ENCODE results near the gene PPP4R3B. TPM values are rescaled to one million over a fixed set of nuclear protein-coding genes. Genes with fewer than 3 reads are reported as not detected.

PPP4R3B gene
- total RNA-seq, 1 experiment from 2014 or later: 40.8 TPM

DNA sequence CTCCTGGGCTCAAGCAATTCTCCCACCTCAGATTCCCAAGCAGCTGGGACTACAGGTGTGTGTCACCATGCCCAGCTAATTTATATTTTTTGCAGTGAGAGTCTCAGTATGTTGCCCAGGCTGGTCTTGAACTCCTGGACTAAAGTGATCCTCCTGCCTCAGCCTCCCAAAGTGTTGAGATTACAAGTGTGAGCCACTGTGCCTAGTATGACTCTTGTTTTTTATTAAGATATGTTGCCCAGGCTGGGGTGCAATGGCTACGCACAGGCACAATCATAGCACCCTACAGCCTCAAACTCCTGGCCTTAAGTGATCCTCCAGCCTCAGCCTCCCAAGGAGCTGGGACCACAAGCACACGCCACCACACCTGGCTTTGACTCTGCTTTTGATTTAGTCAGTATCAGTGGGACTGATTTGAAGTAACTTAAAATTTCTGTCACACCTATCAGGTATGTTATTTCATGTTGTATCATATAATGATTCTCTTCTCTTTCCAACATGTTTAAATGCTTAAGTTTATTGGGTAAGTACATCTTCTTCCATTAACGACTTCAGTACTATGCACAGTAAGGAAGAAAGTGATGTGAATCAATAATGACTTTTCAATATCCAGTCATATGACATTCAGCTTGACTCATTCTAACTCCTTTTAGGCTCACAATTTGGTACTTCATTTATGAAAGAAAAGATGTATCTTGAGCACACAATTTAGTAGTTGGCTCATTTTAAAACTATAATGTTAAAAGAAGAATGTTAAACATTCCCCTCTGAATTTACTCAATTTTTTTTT, 6.3 kb downstream of the PPP4R3B start:
- no peak overlapping the region for H3K9ac ChIP-seq (ENCODE audit: low read length)
- no peaks in the 10 kb centered on the region for H3K27me3 ChIP-seq (ENCODE audit: insufficient read depth, low read length)
- ChIA-PET POLR2A (no interaction called here), RAD21 (ENCODE audit: low non-redundant PET in 1 of 2, low total read pairs in 2 of 2, uncharacterized antibody in 2 of 2, unreplicated experiment in 2 of 2) (no interaction called here), CTCF (no interaction called here)
- H3K4me2 ChIP-seq (ENCODE audit: low read length): no peak overlapping the region
- no peaks in the 10 kb centered on the region for H3K9me3 ChIP-seq (ENCODE audit: control insufficient read depth in 1 of 2, insufficient read depth in 1 of 2, low read depth in 1 of 2, low read length in 2 of 2)
- H3K36me3 ChIP-seq (ENCODE audit: control insufficient read depth in 1 of 2, insufficient read depth in 2 of 2, low read length in 2 of 2): peaks cover 16 to 19% of the 10 kb centered on the region in 2 experiments
- DNase-seq (ENCODE audit: low read depth, low spot score): no peak
- H3K4me1 ChIP-seq (ENCODE audit: control insufficient read depth in 1 of 2, insufficient read depth in 2 of 2, low read length in 2 of 2): peaks cover 0 to 6% of the 10 kb centered on the region in 2 experiments; a peak in 2 of 4 replicates
- no peak for ATAC-seq
- H3K4me3 ChIP-seq (replicated peaks in 1 of 2; ENCODE audit: low read depth in 1 of 2, low read length in 2 of 2): no peak overlapping the region
- no peak for TF ChIP-seq EZH2phosphoT487 (IDR thresholded peaks at IDR 0.05; ENCODE audit: borderline replicate concordance)
- no peak for TF ChIP-seq CEBPB (IDR thresholded peaks at IDR 0.05; ENCODE audit: low read depth)
- no peak for TF ChIP-seq RAD21 (IDR thresholded peaks at IDR 0.05; ENCODE audit: low read depth)
- no peak for TF ChIP-seq YY1 (IDR thresholded peaks at IDR 0.05; ENCODE audit: extremely low read depth, insufficient replicate concordance, low read depth, low read length)
- H2AFZ ChIP-seq (ENCODE audit: low read depth, low read length, poor library complexity, severe bottlenecking): no peak overlapping the region
- no peaks in the 10 kb centered on the region for H3K9me2 ChIP-seq (ENCODE audit: insufficient read depth)
- peaks cover 63% of the 10 kb centered on the region for H3K79me2 ChIP-seq (ENCODE audit: insufficient read depth, low read length)
- intact Hi-C loops (cut with micrococcal nuclease): no loop called here
- no TSS peak for BruUV-seq (replicated peaks)
- no peak overlapping the region for H3K27ac ChIP-seq (ENCODE audit: low read depth, low read length)
- no peaks in the 10 kb centered on the region; the same call in 1 of the 2 replicates for H4K20me1 ChIP-seq (ENCODE audit: insufficient read depth)

GRCh38 chr2:55609938-55610578, 7.4 kb downstream of the PPP4R3B start:
- Histone ChIP-seq H3K9me2 (ENCODE audit: insufficient read depth) (no peaks in the 10 kb centered on the region), H3K36me3 (ENCODE audit: control insufficient read depth in 1 of 2, insufficient read depth in 2 of 2, low read length in 2 of 2) (peaks cover 16 to 19% of the 10 kb centered on the region in 2 experiments), H3K27me3 (ENCODE audit: insufficient read depth, low read length) (no peaks in the 10 kb centered on the region), H3K9ac (ENCODE audit: low read length) (no peak overlapping the region), H4K20me1 (ENCODE audit: insufficient read depth) (no peaks in the 10 kb centered on the region; the same call in 1 of the 2 replicates), H3K79me2 (ENCODE audit: insufficient read depth, low read length) (peaks cover 58% of the 10 kb centered on the region), H3K4me2 (ENCODE audit: low read length) (no peak overlapping the region), H2AFZ (ENCODE audit: low read depth, low read length, poor library complexity, severe bottlenecking) (no peak overlapping the region), H3K27ac (ENCODE audit: low read depth, low read length) (no peak overlapping the region), H3K9me3 (ENCODE audit: control insufficient read depth in 1 of 2, insufficient read depth in 1 of 2, low read depth in 1 of 2, low read length in 2 of 2) (no peaks in the 10 kb centered on the region), H3K4me1 (ENCODE audit: control insufficient read depth in 1 of 2, insufficient read depth in 2 of 2, low read length in 2 of 2) (peaks cover 0 to under 1% of the 10 kb centered on the region in 2 experiments; a peak in 1 of 4 replicates), H3K4me3 (replicated peaks in 1 of 2; ENCODE audit: low read depth in 1 of 2, low read length in 2 of 2) (no peak overlapping the region)
- TF ChIP-seq EGR1 (IDR thresholded peaks at IDR 0.05; ENCODE audit: low read depth) (no peak), JUND (IDR thresholded peaks at IDR 0.05) (no peak), POLR2A (IDR thresholded peaks at IDR 0.05; ENCODE audit: borderline replicate concordance, extremely low read depth, insufficient read depth, insufficient read length) (no peak), CTCF (IDR thresholded peaks at IDR 0.05 in 2 of 3, conservative IDR thresholded peaks at IDR 0.05 in 1 of 3; ENCODE audit: borderline replicate concordance in 1 of 3, insufficient read depth in 1 of 3, low read depth in 2 of 3, low read length in 2 of 3) (no peak), ZFX (IDR thresholded peaks at IDR 0.05) (no peak), CEBPB (IDR thresholded peaks at IDR 0.05; ENCODE audit: low read depth) (no peak), RAD21 (IDR thresholded peaks at IDR 0.05; ENCODE audit: low read depth) (no peak), FOSL1 (IDR thresholded peaks at IDR 0.05; ENCODE audit: low read depth) (no peak), TCF7L2 (IDR thresholded peaks at IDR 0.05; ENCODE audit: borderline replicate concordance, extremely low read depth, insufficient read depth, insufficient read length) (no peak), EZH2 (IDR thresholded peaks at IDR 0.05) (no peak)
- TF ChIP-seq, protein P1, sequence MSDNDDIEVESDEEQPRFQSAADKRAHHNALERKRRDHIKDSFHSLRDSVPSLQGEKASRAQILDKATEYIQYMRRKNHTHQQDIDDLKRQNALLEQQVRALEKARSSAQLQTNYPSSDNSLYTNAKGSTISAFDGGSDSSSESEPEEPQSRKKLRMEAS (IDR thresholded peaks at IDR 0.05): no peak
- ChIA-PET POLR2A (no interaction called here), RAD21 (ENCODE audit: low non-redundant PET in 1 of 2, low total read pairs in 2 of 2, uncharacterized antibody in 2 of 2, unreplicated experiment in 2 of 2) (no interaction called here), CTCF (no interaction called here)
- BruUV-seq (replicated peaks): no TSS peak
- intact Hi-C loops (cut with micrococcal nuclease): no loop called here
- no peak for DNase-seq (ENCODE audit: low read depth, low spot score)
- no peak for ATAC-seq

All from HCT116 (cell line).